D721Med (cell line): Measurements from ENCODE around the gene MRPS15.
"Not testable (repeated sequence)": the region's sequence is repeated elsewhere in the genome, so short reads cannot be mapped to it uniquely, and the experiment has no call there.

Experiments used
- DNase-seq: peaks from one replicate; pipeline ENCODE4 v3.0.0; 2011; ENCODE audit warnings: low spot score; ENCODE audit not compliant: insufficient read length
- FAIRE-seq: peaks from 2 replicates; lab custom pipeline; 2011; peaks lifted over from hg19 to GRCh38; lab: Jason Lieb, UNC
- CTCF ChIP-seq: IDR thresholded peaks from 2 replicates; pipeline ENCODE4 v1.5.1; 2012; ENCODE audit warnings: mild to moderate bottlenecking, control low read depth; ENCODE audit not compliant: insufficient read depth; ENCODE audit errors: missing control alignments

Gene MRPS15

GRCh38 chr1:36503733-36504132 is 39.5 kb upstream of the MRPS15 start:
- no peak for FAIRE-seq
- no peak for DNase-seq
- no peak for TF ChIP-seq CTCF

DNA sequence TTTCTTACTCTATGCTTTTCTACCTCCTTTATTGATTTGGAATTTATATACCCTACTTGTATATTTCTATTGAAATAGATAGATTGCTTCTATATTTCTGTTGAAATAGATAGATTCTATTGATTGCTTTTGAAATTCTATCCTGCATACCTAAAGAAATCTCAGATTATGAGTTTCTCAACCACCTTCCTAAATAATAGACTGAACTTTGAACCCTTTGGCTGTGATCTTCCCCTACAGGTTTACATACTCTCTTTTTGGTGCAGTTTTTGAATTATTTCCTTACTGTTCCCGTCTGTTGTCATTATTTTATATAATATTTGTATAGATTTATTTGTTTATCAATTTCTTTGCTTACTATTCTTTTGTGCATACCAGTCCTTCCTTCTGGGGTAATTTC is 39.0 kb upstream of the MRPS15 start:
- TF ChIP-seq CTCF = no peak
- DNase-seq (no peak), FAIRE-seq (no peak)

- FAIRE-seq (no peak), DNase-seq (no peak)
These were observed 38.4 kb upstream of the MRPS15 start for GRCh38 chr1:36502616-36503015.

GRCh38 chr1:36501911-36502310 is 37.7 kb upstream of the MRPS15 start:
- DNase-seq, FAIRE-seq: not testable (repeated sequence)

More at GRCh38 chr1:36502616-36503015, 38.4 kb upstream of the MRPS15 start:
- no peak for TF ChIP-seq CTCF

GRCh38 chr1:36497207-36497606 is 33.0 kb upstream of the MRPS15 start:
- no peak for TF ChIP-seq CTCF
- no peak for DNase-seq
- FAIRE-seq = no peak

GRCh38 chr1:36494971-36495370 is 30.8 kb upstream of the MRPS15 start:
- no peak for TF ChIP-seq CTCF
- no peak for FAIRE-seq
- no peak for DNase-seq

GRCh38 chr1:36493524-36493923 is 29.3 kb upstream of the MRPS15 start:
- FAIRE-seq (no peak), DNase-seq (no peak)
- no peak for TF ChIP-seq CTCF

DNA sequence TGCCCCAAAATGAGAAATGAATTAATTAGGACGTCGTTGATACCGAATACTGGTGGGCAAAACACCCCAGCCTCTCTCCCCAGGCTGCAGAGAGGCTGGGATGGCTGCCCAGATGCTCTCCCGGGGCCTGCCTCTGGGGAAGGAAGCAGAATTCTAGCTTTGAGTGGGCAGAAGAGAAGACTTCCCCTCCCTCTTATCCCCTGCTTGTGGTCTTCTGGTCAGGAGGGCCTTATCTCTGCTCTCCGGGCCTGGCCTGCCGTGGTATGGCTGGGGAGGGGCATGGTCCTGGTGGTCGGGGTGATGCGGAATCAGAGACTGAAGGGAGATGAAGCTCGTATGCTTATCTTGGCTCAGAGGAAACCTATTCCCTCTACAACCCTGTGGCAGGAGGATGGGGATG is 28.3 kb upstream of the MRPS15 start:
- no peak for TF ChIP-seq CTCF
- no peak for DNase-seq
- FAIRE-seq = no peak

- FAIRE-seq = not testable (repeated sequence)
These were observed 25.3 kb upstream of the MRPS15 start for GRCh38 chr1:36489258-36490051.

More at GRCh38 chr1:36489258-36490051, 25.3 kb upstream of the MRPS15 start:
- not testable (repeated sequence) for DNase-seq
